SK-N-SH (cell line): ENCODE results near the gene CAPN9. TPM values are rescaled to one million over a fixed set of nuclear protein-coding genes. Genes with fewer than 3 reads are reported as not detected.

Experiments
- CTCF ChIA-PET: fragments of 300-600, 350-600 bp; formaldehyde crosslinking; extraction: SDS; loops from one replicate; lab custom pipeline; 2021; lab: Yijun Ruan, JAX
- POLR2A ChIA-PET: fragments of 350-600 bp; sonication (Branson Sonifier 250); formaldehyde crosslinking; extraction: SDS; loops from one replicate; lab custom pipeline; 2020; ENCODE audit warnings: antibody characterized with exemption, inconsistent platforms; lab: Yijun Ruan, JAX
- DNase-seq: peaks from one replicate; pipeline ENCODE4 v3.0.0; 2012
- H2AFZ ChIP-seq: fragments of 200-600 bp; sonication (generic); 2 replicates; pipeline ENCODE4 v1.8.1; 2016; ENCODE audit warnings: antibody characterized with exemption, mild to moderate bottlenecking, low read depth
- H3F3A ChIP-seq: fragments of 200-600 bp; sonication (generic); replicated peaks from 2 replicates; pipeline ENCODE3; 2016; ENCODE audit warnings: antibody characterized with exemption, mild to moderate bottlenecking; ENCODE audit not compliant: insufficient read depth
- H3K27ac ChIP-seq, 2 experiments: fragments of 200-500 bp in 1 of 2; fragments of 200-600 bp in 1 of 2; sonication (Bioruptor generic) in 1 of 2; sonication (generic), shearing (Covaris generic) in 1 of 2; 2 replicates each; pipeline versions ENCODE4 v1.5.1 to v1.6.1; 2014 to 2016; ENCODE audit warnings: low read depth in 2 of 2, inconsistent platforms in 1 of 2, low read length in 1 of 2, mild to moderate bottlenecking in 1 of 2, mixed read lengths in 1 of 2
- H3K27me3 ChIP-seq: fragments of 200-600 bp; sonication (generic), shearing (Covaris generic); 2 replicates; pipeline ENCODE4 v1.6.1; 2016; ENCODE audit warnings: mixed run types; ENCODE audit not compliant: insufficient read depth
- H3K36me3 ChIP-seq, 2 experiments: fragments of 200-500 bp in 1 of 2; fragments of 200-600 bp in 1 of 2; sonication (Bioruptor generic) in 1 of 2; sonication (generic) in 1 of 2; replicated peaks in 1 of 2; 2 replicates each; pipeline versions ENCODE3 to v1.5.1; 2014 to 2016; ENCODE audit warnings: low read length in 1 of 2, mild to moderate bottlenecking in 1 of 2; ENCODE audit not compliant: insufficient read depth in 2 of 2, control insufficient read depth in 1 of 2
- H3K4me1 ChIP-seq, 2 experiments: fragments of 200-500 bp in 1 of 2; fragments of 200-600 bp in 1 of 2; sonication (Bioruptor generic) in 1 of 2; sonication (generic), shearing (Covaris generic) in 1 of 2; 2 replicates each; pipeline versions ENCODE4 v1.5.1 to v1.6.1; 2014 to 2016; ENCODE audit warnings: low read depth in 1 of 2, low read length in 1 of 2, mixed run types in 1 of 2; ENCODE audit not compliant: insufficient read depth in 2 of 2, control insufficient read depth in 1 of 2
- H3K4me2 ChIP-seq: fragments of 200-600 bp; sonication (generic), shearing (Covaris generic); 2 replicates; pipeline ENCODE4 v1.6.1; 2017; ENCODE audit warnings: mixed run types
- H3K4me3 ChIP-seq, 2 experiments: fragments of 200-500 bp in 1 of 2; fragments of 200-600 bp in 1 of 2; sonication (Bioruptor generic) in 1 of 2; sonication (generic), shearing (Covaris generic) in 1 of 2; 2 replicates each; pipeline versions ENCODE4 v1.5.1 to v1.8.1; 2014 to 2016; ENCODE audit warnings: low read depth in 2 of 2, inconsistent platforms in 1 of 2, low read length in 1 of 2, mild to moderate bottlenecking in 1 of 2, mixed read lengths in 1 of 2, moderate library complexity in 1 of 2
- H3K79me2 ChIP-seq: fragments of 200-600 bp; sonication (generic); 2 replicates; pipeline ENCODE4 v1.8.1; 2017; ENCODE audit warnings: mild to moderate bottlenecking; ENCODE audit not compliant: insufficient read depth
- H3K9ac ChIP-seq: fragments of 200-600 bp; sonication (generic); 2 replicates; pipeline ENCODE4 v1.6.1; 2017; ENCODE audit warnings: mixed run types
- H3K9me2 ChIP-seq: fragments of 200-600 bp; sonication (generic); 2 replicates; pipeline ENCODE4 v1.6.1; 2017; ENCODE audit warnings: mixed run types
- H3K9me3 ChIP-seq: fragments of 200-600 bp; sonication (generic); 2 replicates; pipeline ENCODE4 v1.6.1; 2017; ENCODE audit warnings: mixed run types, mild to moderate bottlenecking, moderate library complexity
- H4K20me1 ChIP-seq: fragments of 200-600 bp; sonication (generic); 2 replicates; pipeline ENCODE4 v1.6.1; 2017; ENCODE audit warnings: mild to moderate bottlenecking, mixed run types; ENCODE audit not compliant: insufficient read depth
- CHD2 ChIP-seq: fragments of 150-350 bp; IDR thresholded peaks from 2 replicates; pipeline ENCODE4 v1.6.1; 2018; ENCODE audit warnings: low read length; ENCODE audit not compliant: partially characterized antibody
- GATA2 ChIP-seq: sonication (generic); formaldehyde crosslinking; IDR thresholded peaks from 2 replicates; pipeline ENCODE4 v1.5.0; 2020; ENCODE audit warnings: mild to moderate bottlenecking, missing genetic modification reagents
- IRF3 ChIP-seq: fragments of 150-350 bp; IDR thresholded peaks from 2 replicates; pipeline ENCODE4 v1.6.1; 2016; ENCODE audit warnings: mild to moderate bottlenecking, low read depth, low read length
- JUND ChIP-seq: IDR thresholded peaks from 2 replicates; pipeline ENCODE4 v1.4.0; 2012
- NFIC ChIP-seq: IDR thresholded peaks from 2 replicates; pipeline ENCODE4 v1.4.0; 2012; ENCODE audit warnings: borderline replicate concordance
- NRF1 ChIP-seq: IDR thresholded peaks from 2 replicates; pipeline ENCODE4 v1.6.1; 2012; ENCODE audit warnings: low read depth, mild to moderate bottlenecking, low read length
- RCOR1 ChIP-seq: fragments of 150-350 bp; IDR thresholded peaks from 2 replicates; pipeline ENCODE4 v1.6.1; 2017; ENCODE audit warnings: antibody characterized with exemption, low read length
- TAF1 ChIP-seq: IDR thresholded peaks from 2 replicates; pipeline ENCODE4 v1.6.1; 2012; ENCODE audit warnings: low read depth, mild to moderate bottlenecking, low read length, moderate library complexity, borderline replicate concordance
- TCF12 ChIP-seq: IDR thresholded peaks from 2 replicates; pipeline ENCODE4 v1.4.0; 2012
- TEAD4 ChIP-seq: IDR thresholded peaks from 2 replicates; pipeline ENCODE4 v1.4.0; 2012; ENCODE audit warnings: mild to moderate bottlenecking, borderline replicate concordance; ENCODE audit not compliant: insufficient read depth
- USF1 ChIP-seq: IDR thresholded peaks from 2 replicates; pipeline ENCODE4 v1.4.0; 2012; ENCODE audit warnings: low read depth, borderline replicate concordance
- WGBS: methylation state at CpG from one replicate; pipeline ENCODE4 v1.1.6; 2017; ENCODE audit warnings: low lambda C conversion rate; 5-methylcytosine and 5-hydroxymethylcytosine counted together
- polyA plus RNA-seq, 3 experiments: library from polyadenylated mRNA; depleted of rRNA; stranded (reverse); fragments of >200 nt; gene quantifications; 2 replicates each; pipeline ENCODE4 v1.2.3, GENCODE V29; 2012
- TF ChIP-seq, protein P1 (sequence below): IDR thresholded peaks from 2 replicates; pipeline ENCODE4 v1.4.0; 2012; ENCODE audit warnings: low read depth, borderline replicate concordance
- TF ChIP-seq, protein P2 (sequence below): IDR thresholded peaks from 2 replicates; pipeline ENCODE4; 2012

CAPN9 gene
- polyA plus RNA-seq, 1 of the 3 experiments (the other 2 are of a cell fraction), result not detected

- WGBS, result 46% methylated on average over 8 of the region's 18 CpGs
- Histone ChIP-seq H3K9ac (no peak overlapping the region), H2AFZ (no peak overlapping the region), H3K27ac (no peak overlapping the region), H3K4me1 (peaks cover 0 to 10% of the 10 kb centered on the region in 2 experiments; a peak in 1 of 4 replicates), H3K9me3 (no peaks in the 10 kb centered on the region), H3K27me3 (no peaks in the 10 kb centered on the region), H3K36me3 (no peaks in the 10 kb centered on the region), H3K4me3 (no peak overlapping the region), H3F3A (no peaks in the 10 kb centered on the region), H3K4me2 (no peak overlapping the region), H4K20me1 (no peaks in the 10 kb centered on the region), H3K79me2 (no peaks in the 10 kb centered on the region), H3K9me2 (no peaks in the 10 kb centered on the region)
- DNase-seq, result no peak
- CTCF ChIA-PET, result interaction anchor here (0.6 kb wide), 1 partner anchor 18 kb away, joined by 3 read pairs; no protein-coding TSS in a partner anchor
- POLR2A ChIA-PET, result no interaction called here
- no peak for TF ChIP-seq TCF12
- TF ChIP-seq, protein P1, sequence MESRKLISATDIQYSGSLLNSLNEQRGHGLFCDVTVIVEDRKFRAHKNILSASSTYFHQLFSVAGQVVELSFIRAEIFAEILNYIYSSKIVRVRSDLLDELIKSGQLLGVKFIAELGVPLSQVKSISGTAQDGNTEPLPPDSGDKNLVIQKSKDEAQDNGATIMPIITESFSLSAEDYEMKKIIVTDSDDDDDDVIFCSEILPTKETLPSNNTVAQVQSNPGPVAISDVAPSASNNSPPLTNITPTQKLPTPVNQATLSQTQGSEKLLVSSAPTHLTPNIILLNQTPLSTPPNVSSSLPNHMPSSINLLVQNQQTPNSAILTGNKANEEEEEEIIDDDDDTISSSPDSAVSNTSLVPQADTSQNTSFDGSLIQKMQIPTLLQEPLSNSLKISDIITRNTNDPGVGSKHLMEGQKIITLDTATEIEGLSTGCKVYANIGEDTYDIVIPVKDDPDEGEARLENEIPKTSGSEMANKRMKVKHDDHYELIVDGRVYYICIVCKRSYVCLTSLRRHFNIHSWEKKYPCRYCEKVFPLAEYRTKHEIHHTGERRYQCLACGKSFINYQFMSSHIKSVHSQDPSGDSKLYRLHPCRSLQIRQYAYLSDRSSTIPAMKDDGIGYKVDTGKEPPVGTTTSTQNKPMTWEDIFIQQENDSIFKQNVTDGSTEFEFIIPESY, result no peak
- TF ChIP-seq NRF1, result no peak
- TF ChIP-seq NFIC, result no peak
- TF ChIP-seq CHD2, result no peak
- no peak for TF ChIP-seq RCOR1
- no peak for TF ChIP-seq JUND
- TF ChIP-seq, protein P2, sequence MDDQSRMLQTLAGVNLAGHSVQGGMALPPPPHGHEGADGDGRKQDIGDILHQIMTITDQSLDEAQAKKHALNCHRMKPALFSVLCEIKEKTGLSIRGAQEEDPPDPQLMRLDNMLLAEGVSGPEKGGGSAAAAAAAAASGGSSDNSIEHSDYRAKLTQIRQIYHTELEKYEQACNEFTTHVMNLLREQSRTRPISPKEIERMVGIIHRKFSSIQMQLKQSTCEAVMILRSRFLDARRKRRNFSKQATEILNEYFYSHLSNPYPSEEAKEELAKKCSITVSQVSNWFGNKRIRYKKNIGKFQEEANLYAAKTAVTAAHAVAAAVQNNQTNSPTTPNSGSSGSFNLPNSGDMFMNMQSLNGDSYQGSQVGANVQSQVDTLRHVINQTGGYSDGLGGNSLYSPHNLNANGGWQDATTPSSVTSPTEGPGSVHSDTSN, result no peak
- no peak for TF ChIP-seq TAF1
- no peak for TF ChIP-seq IRF3
- no peak for TF ChIP-seq GATA2 (CRISPR knock-in tag)
- TF ChIP-seq USF1, result no peak
- TF ChIP-seq TEAD4, result no peak
Measured at GRCh38 chr1:230709619-230710542, 37.3 kb upstream of the CAPN9 start.
